Esophagus muscularis mucosa (tissue), 3 donors: ENCODE measurements around the gene KIAA0040.

Source experiments
- EP300 ChIP-seq: sonication (generic); formaldehyde crosslinking; IDR thresholded peaks from one replicate; pipeline ENCODE4 v1.6.1; 2017; ENCODE audit warnings: antibody characterized with exemption
- TF ChIP-seq, protein P1 (sequence below), 3 experiments: fragments of 200-600 bp in 2 of 3; fragments of 450-650 bp in 1 of 3; sonication (generic) in 2 of 3; IDR thresholded peaks; one replicate each; pipeline ENCODE4 v1.5.1; 2017 to 2019; ENCODE audit warnings: antibody characterized with exemption in 3 of 3, mild to moderate bottlenecking in 2 of 3, moderate library complexity in 1 of 3

DNA sequence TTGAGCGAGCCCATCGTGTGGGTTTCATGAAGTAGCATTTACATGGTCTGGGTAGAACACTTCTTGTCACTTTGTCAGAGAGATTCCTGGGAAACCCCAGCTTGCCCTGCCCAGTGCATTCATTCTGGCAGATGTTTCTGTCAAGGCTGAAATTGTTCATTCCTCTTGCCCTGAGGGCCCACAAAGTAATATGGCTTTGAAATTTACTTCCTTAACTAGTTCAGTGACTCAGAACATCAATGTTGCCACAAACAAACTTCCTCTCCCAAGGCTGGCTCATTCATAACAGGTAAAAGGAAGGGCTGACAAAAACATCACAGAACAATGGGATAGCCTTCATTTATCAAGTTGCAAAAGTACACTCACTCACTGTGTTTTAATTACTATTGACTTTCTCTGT lies 5.0 kb upstream of the KIAA0040 start:
- TF ChIP-seq, protein P1, sequence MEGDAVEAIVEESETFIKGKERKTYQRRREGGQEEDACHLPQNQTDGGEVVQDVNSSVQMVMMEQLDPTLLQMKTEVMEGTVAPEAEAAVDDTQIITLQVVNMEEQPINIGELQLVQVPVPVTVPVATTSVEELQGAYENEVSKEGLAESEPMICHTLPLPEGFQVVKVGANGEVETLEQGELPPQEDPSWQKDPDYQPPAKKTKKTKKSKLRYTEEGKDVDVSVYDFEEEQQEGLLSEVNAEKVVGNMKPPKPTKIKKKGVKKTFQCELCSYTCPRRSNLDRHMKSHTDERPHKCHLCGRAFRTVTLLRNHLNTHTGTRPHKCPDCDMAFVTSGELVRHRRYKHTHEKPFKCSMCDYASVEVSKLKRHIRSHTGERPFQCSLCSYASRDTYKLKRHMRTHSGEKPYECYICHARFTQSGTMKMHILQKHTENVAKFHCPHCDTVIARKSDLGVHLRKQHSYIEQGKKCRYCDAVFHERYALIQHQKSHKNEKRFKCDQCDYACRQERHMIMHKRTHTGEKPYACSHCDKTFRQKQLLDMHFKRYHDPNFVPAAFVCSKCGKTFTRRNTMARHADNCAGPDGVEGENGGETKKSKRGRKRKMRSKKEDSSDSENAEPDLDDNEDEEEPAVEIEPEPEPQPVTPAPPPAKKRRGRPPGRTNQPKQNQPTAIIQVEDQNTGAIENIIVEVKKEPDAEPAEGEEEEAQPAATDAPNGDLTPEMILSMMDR (IDR thresholded peaks at IDR 0.05), result no peak
- TF ChIP-seq EP300, result no peak
